GM19397 (cell line): ENCODE measurements around the gene AMN.
"Not testable (repeated sequence)": the region's sequence is repeated elsewhere in the genome, so short reads cannot be mapped to it uniquely, and the experiment has no call there.

Source experiments
- ATAC-seq: cut with Tn5 transposase; IDR thresholded peaks from one replicate; pipeline ENCODE4 v1.9.1; 2021; ENCODE audit warnings: mild to moderate bottlenecking, moderate library complexity; ENCODE audit not compliant: unreplicated experiment

AMN gene

DNA sequence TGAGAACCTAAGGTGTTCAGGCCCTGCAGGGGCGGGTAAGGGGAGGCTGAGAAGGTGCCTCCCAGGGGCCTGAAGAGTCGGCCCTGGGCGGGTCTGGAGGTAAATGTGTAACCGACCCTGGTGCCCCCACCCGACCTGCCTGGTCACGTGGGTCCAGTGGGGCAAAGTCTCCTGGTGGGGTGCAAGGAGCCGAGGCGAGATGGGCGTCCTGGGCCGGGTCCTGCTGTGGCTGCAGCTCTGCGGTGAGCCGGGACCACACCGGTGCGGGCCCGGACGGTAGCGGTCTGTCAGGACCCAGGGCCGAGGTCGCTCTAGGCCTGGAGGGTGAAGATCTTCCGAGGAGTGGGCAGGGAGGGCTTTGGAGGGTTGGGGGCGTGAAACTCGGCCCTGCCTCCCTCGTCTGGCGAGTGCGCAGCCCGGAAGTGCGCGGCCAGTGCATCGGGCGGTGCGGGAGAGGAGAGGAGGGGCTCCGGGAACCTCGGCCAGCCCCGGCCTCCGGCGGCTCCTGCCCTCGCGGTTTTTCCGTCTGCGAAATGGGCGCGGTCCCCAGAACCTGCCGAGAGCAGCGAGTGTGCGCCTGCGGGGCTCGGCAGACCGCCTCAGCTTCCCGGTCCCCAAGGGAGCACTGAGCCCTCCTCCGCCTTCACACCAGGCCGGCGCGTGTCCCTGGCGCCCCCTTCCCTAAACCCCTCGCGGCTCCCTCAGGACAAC is at the start of gene AMN:
AMN (plus strand) TSS at position 174 of the 711 bp plus-strand sequence; CDS start at position 200, 26 bp downstream.
- ATAC-seq = no peak

DNA sequence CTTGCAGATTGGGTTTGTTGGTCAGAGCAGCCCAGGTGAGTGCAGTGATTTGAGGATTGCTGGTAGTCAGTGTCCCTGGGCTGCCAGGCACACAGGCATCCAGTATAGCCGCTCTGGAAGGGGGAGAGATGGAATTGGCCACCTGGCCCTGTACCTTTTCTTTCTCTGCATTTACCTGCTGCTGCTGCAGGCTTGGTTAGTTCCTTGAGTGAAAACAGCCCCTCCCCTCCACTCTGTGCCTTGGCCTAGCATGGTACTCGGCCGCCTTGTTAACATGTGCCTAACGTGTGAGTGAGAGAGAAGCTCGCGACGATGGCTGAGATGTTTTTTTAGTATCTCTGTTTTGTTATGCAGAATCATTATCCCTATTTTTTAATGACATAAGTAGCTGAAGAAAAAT is 49.3 kb upstream of the AMN start:
- no peak for ATAC-seq

DNA sequence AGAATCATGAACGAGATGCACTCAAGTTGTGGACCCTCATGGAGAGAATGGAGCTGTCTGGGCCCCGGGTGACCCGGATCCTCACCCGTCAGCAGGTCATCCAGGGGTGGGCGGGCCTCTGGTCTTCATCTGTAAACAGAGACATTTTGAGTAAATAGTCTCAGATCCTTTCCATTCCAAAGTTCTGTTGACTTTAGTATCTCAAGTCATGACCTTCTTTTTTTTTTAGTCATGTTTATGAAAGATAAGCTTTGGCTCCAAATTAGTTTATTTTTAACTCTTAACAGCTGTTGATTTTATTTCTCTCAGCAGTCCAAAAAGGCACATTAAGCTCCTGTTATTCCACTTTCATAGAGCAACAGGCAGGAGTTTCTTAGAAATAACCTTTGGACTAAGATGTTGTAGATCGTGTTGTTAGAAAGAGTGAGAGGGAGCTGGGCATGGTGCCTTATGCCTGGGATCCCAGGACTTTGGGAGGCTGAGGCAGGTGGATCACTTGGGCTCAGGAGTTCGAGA is 48.9 kb upstream of the AMN start:
- ATAC-seq = no peak

DNA sequence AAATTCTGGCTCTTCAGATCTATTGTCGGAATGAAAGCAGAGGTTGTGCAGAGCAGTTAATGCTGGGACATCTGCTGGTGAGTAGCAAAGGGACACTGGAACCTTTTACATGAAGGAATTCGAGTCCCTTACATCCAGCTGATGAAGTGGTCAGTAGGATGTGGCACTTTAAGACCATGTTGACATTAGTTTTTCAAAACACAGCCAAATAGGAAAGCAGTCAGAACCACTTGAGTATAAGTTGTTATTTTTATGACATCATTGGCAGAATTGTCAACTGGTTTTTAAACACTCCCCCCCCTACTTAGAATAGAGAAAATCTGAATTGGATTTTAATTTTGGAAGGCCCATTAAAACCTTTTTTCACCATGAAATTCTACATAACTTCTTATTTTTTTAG is 46.8 kb upstream of the AMN start:
- no peak for ATAC-seq

DNA sequence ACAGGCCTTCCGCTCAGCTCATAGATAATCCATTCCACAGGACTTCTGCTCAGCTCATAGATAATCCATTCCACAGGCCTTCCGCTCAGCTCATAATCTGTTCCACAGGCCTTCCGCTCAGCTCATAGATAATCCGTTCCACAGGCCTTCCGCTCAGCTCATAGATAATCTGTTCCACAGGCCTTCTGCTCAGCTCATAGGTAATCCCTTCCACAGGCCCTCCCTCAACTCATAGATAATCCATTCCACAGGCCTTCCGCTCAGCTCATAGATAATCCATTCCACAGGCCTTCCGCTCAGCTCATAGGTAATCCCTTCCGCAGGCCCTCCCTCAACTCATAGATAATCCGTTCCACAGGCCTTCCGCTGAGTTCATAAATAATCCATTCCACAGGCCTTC is 45.0 kb upstream of the AMN start:
- ATAC-seq = not testable (repeated sequence)

DNA sequence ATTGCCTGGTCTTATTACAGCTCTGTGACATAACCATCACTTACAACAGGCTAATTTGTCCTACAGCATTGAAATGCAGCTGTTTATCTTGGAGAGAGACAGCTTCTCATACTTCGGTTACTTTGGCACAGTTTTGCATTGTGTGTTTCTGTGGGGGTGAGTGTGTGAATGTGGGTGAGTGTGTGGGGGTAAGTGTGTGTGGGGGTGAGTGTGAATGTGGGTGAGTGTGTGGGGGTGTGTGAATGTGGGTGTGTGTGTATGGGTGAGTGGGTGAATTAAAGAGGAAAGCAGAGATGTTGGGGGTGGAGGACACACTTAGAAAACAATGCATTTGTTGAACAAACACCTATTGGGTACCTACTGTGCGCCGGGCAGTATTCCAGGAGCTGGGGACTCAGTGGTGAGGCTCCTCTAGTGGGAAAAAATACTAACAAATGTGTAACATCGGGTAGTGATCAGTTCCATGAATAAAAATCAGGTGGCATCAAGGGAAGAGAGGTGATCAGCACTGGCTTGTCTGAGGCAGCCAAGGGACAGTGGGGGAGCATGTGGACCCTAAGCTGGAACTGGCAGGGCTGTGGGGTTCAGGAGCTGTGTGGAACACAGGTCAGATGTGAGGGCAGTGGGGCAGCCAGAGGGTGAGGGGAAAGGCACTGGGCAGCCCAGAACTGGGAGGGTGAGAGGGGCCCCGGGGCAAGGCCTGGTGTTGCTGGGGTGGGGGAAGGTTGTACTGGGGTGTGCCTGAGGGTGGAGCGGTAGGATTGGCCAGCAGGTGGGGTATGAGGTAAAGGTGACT is 44.1 kb upstream of the AMN start:
- no peak for ATAC-seq

DNA sequence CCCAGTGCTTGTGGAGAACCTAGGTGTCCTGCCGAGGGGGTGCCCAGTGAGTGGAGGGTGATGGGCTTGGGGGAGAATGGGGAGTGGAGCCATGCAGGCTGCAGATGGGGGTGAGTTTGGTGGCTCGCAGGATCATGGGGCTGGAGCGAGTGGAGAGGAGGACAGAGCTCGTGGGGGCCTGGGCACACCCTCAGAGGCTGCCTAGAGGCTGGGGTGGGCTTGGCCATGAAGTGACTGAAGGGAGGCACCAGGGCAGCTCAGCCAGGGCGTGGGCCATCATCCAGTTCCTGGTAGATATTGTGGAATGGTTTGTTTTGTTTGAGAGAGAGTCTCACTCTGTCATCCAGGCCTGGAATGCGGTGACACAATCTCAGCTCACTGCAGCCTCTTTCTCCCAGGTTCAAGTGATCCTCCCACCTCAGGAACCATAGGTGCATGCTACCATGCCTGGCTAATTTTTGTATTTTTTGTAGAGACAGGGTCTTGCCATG is 43.4 kb upstream of the AMN start:
- ATAC-seq = no peak

DNA sequence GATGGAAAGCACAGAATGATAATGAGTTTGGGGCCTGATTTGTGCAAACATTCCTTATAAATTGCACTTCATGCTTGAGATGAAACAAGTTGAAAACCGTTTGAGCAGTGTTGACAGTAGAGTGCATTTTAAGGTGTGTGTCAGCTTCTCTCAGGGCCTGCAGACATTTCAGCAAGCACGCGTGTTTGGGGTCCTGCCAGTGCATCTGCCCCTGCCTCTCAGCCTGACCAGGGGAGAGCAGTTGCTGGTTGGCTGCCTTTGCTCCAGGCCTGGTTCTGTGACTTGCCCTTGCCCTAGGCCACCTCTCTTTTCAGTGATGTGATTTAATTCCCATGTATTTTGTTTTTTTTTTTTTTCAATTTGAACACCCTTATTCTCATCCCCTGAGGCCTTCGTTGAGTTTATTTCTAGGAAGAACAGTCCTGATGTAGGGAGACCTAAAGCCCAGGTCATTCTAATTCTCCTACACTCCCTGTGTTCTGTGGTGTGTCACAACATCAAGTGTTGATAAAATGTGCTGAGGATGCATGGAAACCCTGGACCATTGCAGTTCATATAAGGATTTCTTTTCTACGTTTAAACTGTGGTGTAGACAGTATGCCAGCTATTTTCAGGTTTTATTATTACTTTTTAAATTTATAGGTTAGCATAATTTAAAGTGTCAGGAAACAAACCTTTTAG is 40.1 kb upstream of the AMN start:
- ATAC-seq = no peak

DNA sequence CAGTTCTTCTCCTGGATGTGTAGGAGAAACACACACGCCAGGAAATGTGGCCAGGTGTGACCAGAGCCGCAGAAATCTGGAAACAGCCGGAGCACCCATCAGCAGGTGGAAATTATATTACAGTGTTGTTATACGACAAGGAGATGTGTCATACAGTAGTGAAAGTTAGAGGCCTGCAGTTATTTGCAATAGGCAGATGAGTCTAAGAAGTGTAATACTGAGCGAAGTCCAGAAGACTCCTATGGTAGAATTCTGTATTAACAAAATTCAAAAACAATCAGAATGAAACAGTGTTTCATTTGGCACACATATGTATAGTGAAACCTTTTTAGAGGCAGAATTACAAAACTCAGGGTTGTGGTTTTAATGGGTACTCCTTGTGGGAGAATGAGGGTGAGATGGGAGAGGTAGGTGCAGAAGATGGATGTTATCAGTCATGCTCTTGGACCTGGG is 39.3 kb upstream of the AMN start:
- no peak for ATAC-seq

DNA sequence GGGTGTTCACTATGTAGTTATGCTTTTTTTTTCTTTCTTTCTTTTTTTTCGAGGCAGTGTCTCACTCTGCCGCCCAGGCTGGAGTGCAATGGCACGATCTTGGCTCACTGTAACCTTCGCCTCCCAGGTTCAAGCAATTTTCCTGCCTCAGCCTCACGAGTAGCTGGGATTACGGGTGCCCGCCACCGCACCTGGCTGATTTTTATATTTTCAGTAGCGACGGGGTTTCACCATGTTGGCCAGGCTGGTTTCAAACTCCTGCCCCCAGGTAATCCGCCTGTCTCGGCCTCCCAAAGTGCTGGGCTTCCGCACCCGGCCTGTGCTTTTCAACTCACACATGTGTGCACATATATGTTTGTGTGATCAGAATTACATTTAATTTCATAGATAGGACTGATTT is 38.9 kb upstream of the AMN start:
- no peak for ATAC-seq

DNA sequence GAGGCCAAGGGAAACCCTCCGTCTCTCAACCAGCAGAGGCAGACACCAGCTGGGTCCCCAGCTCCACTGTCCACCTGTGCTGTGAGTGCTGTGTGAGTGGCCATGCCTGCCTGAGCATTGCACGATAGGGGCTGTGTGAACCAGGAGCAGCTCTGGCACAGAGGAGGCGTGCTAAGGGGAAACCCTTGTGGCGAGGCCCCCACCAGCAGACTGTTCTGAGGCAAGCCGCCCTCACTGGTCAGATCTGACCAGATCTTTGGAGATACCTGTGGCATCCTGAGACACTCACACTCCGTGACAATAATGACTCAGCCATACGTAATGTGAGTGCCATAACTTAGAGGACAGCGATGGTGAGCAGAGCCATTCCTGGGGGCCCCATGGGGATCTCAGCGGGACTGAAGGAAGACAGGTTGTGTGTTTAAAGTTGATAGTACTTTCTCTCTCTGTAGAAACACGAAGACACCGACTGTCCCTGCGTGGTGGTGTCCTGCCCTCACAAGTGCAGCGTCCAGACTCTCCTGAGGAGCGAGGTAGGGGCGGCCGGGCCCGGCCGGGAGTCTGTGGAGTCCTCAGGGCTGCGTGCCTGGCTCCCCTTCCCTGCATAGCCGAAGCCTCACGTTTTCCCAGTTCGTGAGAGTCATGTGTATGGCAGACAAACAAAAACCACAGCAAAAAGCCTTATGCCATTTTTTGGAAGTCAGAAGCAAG is 36.6 kb upstream of the AMN start:
- ATAC-seq = no peak

DNA sequence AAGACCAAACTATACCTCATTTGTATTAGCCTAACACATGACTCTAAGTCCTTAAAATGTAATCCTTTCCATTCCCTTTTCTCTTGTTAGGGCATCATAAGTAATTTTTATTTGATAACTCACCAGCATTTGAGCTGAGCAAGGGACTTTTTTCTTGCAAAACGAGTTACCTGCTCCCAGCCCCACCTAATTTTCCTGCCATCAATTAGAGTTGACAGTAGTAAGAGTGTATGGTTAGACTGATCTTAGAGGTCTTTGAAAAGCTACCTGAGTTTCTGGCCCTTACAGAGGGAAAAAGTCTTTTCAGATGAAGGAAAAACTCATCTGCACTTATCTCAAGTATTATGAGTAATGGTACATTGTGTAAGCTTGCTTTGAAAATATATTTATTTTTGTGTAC is 33.7 kb upstream of the AMN start:
- ATAC-seq = no peak

DNA sequence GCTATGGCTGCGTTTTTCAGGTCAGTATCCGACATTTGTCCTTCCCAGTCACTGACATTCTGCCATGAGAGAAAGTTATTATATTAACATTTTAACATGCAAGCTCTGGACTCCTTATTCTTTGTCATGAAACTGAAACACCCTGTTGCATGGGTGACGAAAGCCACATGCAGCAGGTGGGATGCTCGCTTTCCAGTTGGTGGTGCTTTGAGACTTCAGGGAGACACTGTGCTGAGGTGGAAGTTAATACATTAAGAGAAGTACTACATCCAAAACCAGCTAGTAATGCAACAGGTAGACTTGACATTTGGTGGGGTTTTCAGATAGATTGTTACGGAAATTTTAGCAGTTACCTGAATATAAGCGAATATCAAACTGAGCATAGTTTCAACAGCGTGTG is 32.8 kb upstream of the AMN start:
- no peak for ATAC-seq

DNA sequence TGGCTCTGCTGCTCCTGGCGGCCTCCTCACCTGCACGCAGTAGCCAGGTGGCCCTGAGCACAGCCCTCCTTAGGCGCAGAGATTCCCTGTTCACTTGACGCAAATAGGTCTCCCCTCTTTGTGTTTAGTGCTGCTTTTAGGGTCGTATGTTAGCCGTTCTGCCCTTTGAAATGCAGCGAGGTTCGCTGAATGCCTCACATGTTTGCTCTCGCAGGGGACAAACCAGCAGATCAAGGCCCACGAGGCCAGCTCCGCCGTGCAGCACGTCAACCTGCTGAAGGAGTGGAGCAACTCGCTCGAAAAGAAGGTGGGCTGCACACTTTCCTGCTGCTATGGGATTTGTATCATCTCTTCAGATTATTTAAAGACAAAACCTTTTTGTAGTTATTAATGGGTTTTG is 31.4 kb upstream of the AMN start:
- no peak for ATAC-seq

DNA sequence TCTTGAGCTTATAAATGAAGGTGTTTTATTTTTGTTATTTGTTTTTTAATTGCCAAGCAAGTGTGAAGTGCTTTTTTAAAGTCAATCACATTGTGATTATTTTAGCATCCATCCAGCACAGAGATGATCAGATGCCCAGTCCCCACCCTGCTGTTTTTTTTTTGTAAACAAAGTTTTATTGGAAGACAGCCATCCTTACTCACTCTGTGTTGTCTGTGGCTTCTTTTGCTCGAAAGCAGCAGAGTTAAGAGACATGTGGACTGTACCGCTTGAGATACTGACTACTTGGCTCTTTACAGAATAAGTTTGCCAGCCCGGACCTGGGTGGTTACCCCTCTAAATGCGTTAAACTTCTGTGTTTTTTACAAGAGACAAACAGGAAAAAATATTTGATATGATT is 30.9 kb upstream of the AMN start:
- no peak for ATAC-seq

DNA sequence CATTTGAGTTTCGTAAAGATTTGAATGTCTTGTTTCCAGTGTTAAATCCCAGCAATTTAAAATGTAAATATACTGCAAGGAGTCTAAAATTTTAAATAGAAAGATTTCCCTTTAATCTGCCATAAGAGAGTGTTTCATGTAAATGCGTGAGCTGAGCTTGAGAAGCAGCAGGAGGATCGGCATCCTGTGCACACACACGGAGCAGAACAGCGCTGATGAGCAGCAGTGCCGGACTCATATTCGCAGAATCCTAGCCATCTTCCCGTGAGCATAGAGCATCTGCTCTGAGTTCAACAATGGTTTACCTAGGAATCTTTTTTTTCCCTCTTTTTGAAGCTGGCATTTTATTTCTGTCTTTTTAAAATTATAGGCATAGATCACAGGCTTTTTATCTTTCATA is 29.8 kb upstream of the AMN start:
- ATAC-seq = no peak

DNA sequence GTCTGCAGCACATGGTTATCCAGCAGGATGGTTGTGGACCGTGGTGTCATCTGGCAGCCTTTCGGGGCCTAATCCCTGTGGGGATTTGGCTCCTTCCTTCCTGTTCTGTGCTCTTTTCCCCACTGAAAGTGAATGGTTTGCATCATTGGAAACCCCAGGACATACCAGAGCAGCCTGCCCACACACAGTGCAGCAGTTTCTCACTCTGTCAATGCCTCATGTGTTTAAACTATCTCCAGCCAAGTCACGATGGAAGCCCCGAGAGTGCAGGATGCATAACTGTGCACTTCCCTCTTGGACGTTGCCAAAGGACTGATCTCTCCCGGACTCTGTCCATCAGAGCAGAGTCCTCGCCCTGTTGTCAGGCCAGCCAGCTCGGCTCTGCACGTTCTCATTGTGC is 29.0 kb upstream of the AMN start:
- no peak for ATAC-seq

DNA sequence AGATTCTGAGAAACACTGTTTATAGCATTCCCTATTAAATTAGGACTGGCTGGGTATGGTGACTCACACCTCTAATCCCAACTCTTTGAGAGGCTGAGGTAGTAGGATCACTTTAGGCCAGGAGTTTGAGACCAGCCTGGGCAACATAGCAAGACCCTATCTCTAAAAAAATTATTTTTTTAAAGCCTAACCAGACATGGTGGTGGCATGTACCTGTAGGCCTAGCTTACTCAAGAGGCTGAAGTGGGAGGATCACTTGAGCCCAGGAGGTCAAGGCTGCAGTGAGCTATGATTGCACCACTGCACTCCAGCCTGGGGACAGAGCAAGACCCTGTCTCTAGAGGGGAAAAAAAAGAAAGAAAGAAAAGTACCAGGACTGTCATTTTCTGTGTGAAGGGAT is 25.7 kb upstream of the AMN start:
- ATAC-seq = not testable (repeated sequence)

DNA sequence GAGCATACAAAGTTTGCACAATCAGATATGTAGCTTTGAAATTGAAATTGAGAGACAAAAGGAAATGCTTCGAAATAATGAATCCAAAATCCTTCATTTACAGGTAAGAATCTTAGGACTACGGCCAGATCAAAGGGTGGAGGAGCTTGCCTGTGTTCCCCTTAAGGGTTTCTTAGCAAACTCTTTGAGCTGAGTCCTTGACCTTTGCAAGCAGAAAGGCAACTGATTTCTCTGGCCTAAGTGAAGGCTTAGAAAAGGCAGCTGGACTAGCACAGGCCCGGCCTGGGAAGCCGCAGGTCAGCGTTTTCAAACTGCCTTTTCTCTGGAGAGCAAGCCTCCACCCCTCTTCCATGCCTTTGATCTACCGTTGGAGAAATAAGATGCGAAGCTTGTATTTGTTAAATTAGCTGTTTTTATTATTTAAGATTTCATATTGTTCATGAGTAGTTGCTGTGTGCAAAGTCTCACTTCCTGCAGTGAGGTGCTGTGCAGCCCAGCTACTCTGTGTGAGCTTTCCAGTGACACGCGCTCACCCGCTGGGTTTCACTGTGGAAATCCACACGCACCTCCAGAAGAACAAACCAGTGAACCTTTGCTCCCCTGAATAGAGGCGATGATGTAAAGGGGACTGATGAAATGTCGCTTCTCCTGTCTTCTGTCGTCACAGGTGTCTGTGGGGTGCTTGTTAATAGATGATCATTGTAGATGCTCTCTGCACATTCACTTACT is 25.0 kb upstream of the AMN start:
- ATAC-seq = no peak

DNA sequence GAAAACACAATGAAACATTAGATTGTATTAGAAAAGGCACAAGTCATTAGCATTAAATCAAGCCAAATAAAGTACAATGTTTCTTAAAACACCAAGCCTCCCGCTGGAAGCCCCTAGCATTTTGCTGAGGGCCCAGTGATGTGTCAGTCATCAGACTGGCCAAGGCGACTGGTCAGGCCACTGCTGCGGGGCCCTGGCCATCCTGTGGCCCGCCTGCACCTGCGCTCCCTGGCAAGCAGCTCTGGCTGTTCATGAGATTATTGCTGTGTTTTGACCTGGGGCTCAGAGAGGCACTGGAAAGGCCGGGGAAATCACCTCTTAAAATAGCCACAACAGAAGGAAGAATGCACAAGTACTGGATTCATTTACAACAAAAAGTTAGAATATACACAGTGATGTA is 24.2 kb upstream of the AMN start:
- ATAC-seq = no peak
